ENCODE data around the gene HSDL1. TPM values are rescaled to one million over a fixed set of nuclear protein-coding genes. Genes with fewer than 3 reads are reported as not detected.
A peak's percentile ranks its signal among the peaks of the same experiment; 100 is the strongest.
"Not testable (repeated sequence)": the region's sequence is repeated elsewhere in the genome, so short reads cannot be mapped to it uniquely, and the experiment has no call there.

The HSDL1 gene
- total RNA-seq, 1 donor from 2014 or later = 22.5 TPM

DNA sequence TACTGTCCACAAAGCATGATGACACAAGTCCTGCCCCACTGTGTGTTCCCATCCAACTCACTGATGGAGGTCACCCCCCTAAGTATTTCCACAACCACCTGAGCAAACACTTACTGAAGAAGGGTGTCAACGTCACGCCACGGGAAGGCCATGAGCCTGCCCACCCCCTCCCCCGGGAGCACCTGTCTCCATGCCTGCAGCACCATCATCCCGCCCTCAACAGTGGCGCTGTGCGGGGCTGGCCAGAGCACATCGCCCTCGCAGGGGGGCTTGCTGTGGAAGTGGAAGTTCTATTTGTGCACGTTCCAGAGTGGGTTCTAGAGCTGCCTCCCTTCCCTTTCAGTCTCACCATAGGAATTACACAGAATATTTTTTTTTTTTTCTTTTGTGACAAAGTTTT is 24.0 kb downstream of the HSDL1 start:
- TF ChIP-seq, protein P1, sequence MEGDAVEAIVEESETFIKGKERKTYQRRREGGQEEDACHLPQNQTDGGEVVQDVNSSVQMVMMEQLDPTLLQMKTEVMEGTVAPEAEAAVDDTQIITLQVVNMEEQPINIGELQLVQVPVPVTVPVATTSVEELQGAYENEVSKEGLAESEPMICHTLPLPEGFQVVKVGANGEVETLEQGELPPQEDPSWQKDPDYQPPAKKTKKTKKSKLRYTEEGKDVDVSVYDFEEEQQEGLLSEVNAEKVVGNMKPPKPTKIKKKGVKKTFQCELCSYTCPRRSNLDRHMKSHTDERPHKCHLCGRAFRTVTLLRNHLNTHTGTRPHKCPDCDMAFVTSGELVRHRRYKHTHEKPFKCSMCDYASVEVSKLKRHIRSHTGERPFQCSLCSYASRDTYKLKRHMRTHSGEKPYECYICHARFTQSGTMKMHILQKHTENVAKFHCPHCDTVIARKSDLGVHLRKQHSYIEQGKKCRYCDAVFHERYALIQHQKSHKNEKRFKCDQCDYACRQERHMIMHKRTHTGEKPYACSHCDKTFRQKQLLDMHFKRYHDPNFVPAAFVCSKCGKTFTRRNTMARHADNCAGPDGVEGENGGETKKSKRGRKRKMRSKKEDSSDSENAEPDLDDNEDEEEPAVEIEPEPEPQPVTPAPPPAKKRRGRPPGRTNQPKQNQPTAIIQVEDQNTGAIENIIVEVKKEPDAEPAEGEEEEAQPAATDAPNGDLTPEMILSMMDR (IDR thresholded peaks at IDR 0.05) = no peak
- H3K36me3 ChIP-seq = peaks cover 22% of the 10 kb centered on the region
- peaks cover 8% of the 10 kb centered on the region for H3K4me1 ChIP-seq
- H3K4me3 ChIP-seq = no peak overlapping the region
- H3K9me3 ChIP-seq = no peaks in the 10 kb centered on the region
- intact Hi-C loops (cut with DNase I) = no loop called here
- DNase-seq = no peak
- H3K27ac ChIP-seq = no peak overlapping the region
- ATAC-seq = no peak
- H3K27me3 ChIP-seq (ENCODE audit: low read depth) = no peaks in the 10 kb centered on the region

DNA sequence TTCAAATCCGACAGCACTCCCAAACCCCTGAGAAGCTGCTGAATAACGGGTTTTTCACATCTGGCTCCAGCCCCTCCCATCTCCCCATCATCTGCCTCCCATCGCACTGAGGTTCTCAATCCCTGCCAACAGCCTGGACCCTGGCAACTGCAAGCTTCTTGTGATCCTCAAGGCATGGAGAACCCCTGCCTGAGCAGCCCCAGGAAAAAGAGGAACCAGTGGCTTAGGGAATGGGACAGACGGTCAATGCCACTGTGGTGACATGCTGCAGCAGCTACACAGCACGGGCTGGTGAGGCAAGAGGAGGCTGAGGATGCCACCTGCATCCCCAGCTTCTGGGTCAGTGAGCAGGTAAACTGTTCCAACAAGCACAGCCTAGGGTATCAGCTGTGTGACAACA is 25.0 kb downstream of the HSDL1 start:
- Histone ChIP-seq H3K4me3 (no peak overlapping the region), H3K4me1 (peaks cover 17% of the 10 kb centered on the region), H3K9me3 (no peaks in the 10 kb centered on the region), H3K36me3 (peaks cover 22% of the 10 kb centered on the region), H3K27me3 (ENCODE audit: low read depth) (no peaks in the 10 kb centered on the region), H3K27ac (no peak overlapping the region)
- no peak for ATAC-seq
- TF ChIP-seq, protein P1 (IDR thresholded peaks at IDR 0.05) = no peak
- no peak for DNase-seq
- intact Hi-C loops (cut with DNase I) = no loop called here

DNA sequence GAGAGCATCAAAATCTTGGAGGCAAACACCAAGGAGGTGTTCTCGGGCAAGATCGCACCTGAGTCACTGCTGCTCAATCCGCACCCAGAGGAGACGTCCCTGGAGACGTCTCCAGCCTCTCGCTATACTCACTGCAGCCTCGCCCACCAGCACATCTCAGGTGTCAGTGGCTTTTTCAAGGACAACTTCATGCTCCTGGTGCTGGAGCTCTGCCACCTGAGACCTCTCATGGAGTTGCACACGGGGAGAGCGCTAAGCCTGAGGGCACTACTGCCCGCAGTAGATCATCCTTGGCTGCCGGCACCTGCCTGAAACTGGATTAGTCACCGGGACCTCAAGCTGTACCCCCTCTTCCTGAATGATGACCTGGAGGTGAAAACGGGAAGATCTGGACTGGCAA is 25.6 kb downstream of the HSDL1 start:
- Histone ChIP-seq H3K9me3 (no peaks in the 10 kb centered on the region), H3K27me3 (ENCODE audit: low read depth) (no peaks in the 10 kb centered on the region), H3K4me1 (peaks cover 23% of the 10 kb centered on the region), H3K36me3 (peaks cover 21% of the 10 kb centered on the region), H3K27ac (no peak overlapping the region), H3K4me3 (no peak overlapping the region)
- intact Hi-C loops (cut with DNase I) = no loop called here
- TF ChIP-seq, protein P1 (IDR thresholded peaks at IDR 0.05) = no peak
- DNase-seq (no peak), ATAC-seq (no peak)

DNA sequence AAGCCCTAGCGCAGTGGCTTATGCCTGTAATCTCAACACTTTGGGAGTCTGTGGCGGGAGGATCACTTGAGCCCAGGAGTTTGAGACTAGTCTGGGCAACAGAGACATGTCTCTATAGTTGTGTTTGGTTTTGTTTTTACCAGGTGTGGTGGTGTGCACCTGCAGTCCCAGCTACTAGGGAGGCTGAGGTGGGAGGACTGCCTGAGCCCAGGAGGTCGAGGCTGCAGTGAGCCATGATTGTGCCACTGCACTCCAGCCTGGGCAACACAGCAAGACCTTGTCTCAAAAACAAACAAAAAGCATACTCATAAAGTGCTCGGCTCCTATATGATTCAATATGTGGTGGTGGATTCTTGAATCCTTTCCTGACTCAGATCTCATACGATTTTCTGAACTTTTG is 26.7 kb downstream of the HSDL1 start:
- ATAC-seq; DNase-seq; H3K4me3 ChIP-seq; intact Hi-C loops (cut with DNase I); H3K27ac ChIP-seq; H3K27me3 ChIP-seq (ENCODE audit: low read depth); H3K9me3 ChIP-seq: not testable (repeated sequence)
- H3K36me3 ChIP-seq = peaks cover 10% of the 10 kb centered on the region
- peaks cover 31% of the 10 kb centered on the region for H3K4me1 ChIP-seq

DNA sequence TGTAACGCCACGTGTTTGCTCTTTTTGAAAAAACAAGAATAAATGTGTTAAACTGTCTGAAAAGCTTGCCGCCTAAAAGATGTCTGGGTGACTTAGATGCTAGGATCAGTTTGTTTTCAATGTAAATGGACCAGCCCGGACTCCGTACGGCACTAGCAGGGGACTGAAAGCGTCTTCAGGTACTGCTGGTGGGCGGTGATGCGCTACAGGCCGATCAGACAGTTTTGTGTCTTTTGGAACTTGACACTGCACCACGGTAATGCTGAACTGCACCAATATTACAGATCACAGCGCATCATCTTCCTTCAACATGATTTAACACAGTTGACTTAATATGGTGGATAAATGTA is 27.5 kb downstream of the HSDL1 start:
- DNase-seq (no peak), ATAC-seq (peak; percentile 1 to 6)
- Histone ChIP-seq H3K9me3 (no peaks in the 10 kb centered on the region), H3K4me3 (peak overlapping the region; percentile 96), H3K36me3 (peaks cover 2% of the 10 kb centered on the region), H3K4me1 (peaks cover 31% of the 10 kb centered on the region), H3K27me3 (ENCODE audit: low read depth) (no peaks in the 10 kb centered on the region), H3K27ac (peak overlapping the region; percentile 95)
- TF ChIP-seq, protein P1 (IDR thresholded peaks at IDR 0.05) = no peak
- intact Hi-C loops (cut with DNase I) = no loop called here

DNA sequence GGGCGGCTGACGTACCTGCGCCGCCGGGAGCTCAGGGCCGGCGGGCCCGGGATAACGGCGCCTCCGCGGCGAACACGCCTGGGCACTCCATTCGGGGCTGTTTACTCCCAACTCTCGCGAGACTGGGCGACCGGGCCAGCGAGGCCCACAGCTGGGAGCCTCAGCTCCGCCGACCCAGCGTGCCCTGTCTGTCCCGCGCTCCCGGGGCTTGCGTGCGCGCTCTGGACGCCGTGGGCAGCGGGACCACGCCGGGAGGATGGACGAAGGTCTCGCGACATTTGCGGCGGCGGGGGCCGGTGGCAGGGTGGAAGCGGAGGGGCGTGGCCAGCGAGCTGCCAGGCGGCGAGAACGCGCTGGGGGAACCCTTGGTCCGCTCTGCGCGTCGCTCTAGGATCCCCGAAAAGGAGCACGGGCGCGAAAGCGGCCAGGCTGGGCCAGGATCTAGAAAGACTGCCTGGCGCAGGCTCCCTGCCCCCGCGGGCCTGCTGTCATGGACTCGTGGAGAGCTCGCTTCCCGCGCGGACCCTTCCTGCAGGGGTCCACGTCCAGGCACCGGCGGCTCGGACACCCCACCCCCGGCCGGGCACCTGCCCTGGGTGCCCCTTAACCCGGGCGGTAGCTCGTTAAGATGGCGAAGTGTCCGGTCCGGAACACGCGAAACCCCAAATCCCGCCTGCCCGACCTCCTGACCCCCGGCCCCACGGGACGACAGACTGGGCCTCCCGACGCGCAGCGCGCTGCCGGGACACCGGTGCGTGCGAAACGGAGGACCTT is 28.1 kb downstream of the HSDL1 start, which contains the start of gene MBTPS1:
Gene MBTPS1, minus strand, starts transcription at position 223 of the 774 bp plus-strand sequence. CDS start 15,159 bp downstream, outside the sequence.
- H3K27ac ChIP-seq = peak within 1 kb of the TSS; percentile 95
- no peaks in the 10 kb centered on the region for H3K36me3 ChIP-seq
- DNase-seq = peak; percentile 99
- ATAC-seq = peak; percentile 99
- TF ChIP-seq, protein P1 (IDR thresholded peaks at IDR 0.05) = no peak
- H3K27me3 ChIP-seq (ENCODE audit: low read depth) = no peaks in the 10 kb centered on the region
- H3K9me3 ChIP-seq = no peaks in the 10 kb centered on the region
- intact Hi-C loops (cut with DNase I) = no loop called here
- H3K4me3 ChIP-seq = peak within 1 kb of the TSS; percentile 96
- peaks cover 31% of the 10 kb centered on the region for H3K4me1 ChIP-seq
